H7 (cell line): ENCODE results near the gene C7orf33. TPM values are rescaled to one million over a fixed set of nuclear protein-coding genes. Genes with fewer than 3 reads are reported as not detected.
"Not testable (repeated sequence)": the region's sequence is repeated elsewhere in the genome, so short reads cannot be mapped to it uniquely, and the experiment has no call there.

ENCODE experiments used
- DNase-seq: peaks from one replicate; pipeline ENCODE4 v3.0.0; 2012
- H3K27me3 ChIP-seq: 2 replicates; pipeline ENCODE4 v1.6.0; 2011; ENCODE audit warnings: mild to moderate bottlenecking, low read length; ENCODE audit not compliant: control insufficient read depth, insufficient read depth
- H3K36me3 ChIP-seq: replicated peaks from 2 replicates; pipeline ENCODE4 v1.5.1; 2011; ENCODE audit warnings: low read length; ENCODE audit not compliant: control insufficient read depth, insufficient read depth
- H3K4me3 ChIP-seq: 2 replicates; pipeline ENCODE4 v1.5.1; 2011; ENCODE audit warnings: low read depth, mild to moderate bottlenecking, control low read depth, low read length, moderate library complexity; ENCODE audit not compliant: insufficient read depth
- total RNA-seq: library from RNA; depleted of rRNA; stranded (reverse); fragments of >200 nt; shearing (Covaris generic); gene quantifications from 2 replicates; pipeline ENCODE4 v1.2.3, GENCODE V29; 2014

Gene C7orf33
- total RNA-seq, 1 experiment from 2014 or later = not detected

DNA sequence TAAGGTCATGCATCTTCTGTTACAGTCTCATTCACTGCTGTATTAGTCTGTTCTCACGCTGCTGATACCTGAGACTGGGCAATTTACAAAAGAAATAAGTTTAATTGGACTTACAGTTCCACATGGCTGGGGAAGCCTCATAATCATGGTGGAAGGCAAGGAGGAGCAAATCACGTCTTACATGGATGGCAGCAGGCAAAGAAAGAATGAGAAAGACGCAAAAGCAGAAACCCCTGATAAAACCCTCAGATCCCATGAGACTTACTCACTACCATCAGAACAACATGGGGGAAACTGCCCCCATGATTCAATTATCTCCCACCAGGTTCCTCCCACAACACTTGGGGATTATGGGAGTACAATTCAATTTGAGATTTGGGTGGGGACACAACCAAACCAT lies 5.8 kb downstream of the C7orf33 start:
- DNase-seq, H3K4me3 ChIP-seq, H3K36me3 ChIP-seq, H3K27me3 ChIP-seq: not testable (repeated sequence)

DNA sequence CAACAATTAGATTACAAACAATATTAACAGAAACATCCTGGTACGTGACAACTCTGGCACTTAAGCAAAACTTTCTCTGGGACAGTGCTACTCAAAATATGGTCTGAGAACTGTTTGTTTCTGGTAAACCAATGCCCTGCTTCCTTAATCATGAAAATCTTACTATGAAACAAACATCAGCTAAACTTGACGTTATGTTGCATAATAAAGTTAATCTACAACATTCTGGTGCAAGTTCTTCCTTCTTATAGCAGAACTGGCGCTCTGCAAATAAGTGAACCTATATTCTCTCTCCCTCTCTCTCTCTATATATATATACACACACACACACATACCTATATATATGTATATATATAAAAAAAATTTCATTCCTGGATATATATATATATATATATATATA lies 7.8 kb downstream of the C7orf33 start:
- no peak for DNase-seq
- no peaks in the 10 kb centered on the region for H3K27me3 ChIP-seq
- H3K36me3 ChIP-seq = no peaks in the 10 kb centered on the region
- no peak overlapping the region for H3K4me3 ChIP-seq

DNA sequence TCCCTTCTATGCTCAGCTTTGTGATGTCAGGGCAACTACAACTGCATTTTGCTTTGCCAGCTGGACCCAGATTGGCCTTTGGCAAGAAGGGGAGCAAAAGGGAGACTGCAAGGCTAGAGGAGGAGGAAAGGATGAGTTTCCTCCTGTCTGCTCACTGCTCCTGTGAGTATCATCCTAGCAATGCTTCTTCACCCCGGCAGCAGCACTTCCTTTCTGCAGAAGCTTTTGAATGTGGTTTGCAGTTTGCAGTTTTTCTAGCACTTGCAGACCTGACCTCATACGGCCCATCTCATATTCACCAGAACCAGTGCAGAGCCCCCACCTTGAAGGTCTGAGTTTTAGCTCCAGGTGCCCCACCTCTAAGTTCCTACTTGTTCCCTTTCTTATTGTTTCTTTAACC lies 14.8 kb downstream of the C7orf33 start:
- no peaks in the 10 kb centered on the region for H3K36me3 ChIP-seq
- DNase-seq = no peak

GRCh38 chr7:148607151-148607661 lies 16.6 kb downstream of the C7orf33 start:
- Histone ChIP-seq H3K4me3 (no peak overlapping the region), H3K36me3 (no peaks in the 10 kb centered on the region), H3K27me3 (no peaks in the 10 kb centered on the region)
- DNase-seq = peak; percentile 40

More for the DNA sequence above, 14.8 kb downstream of the C7orf33 start:
- Histone ChIP-seq H3K27me3 (no peaks in the 10 kb centered on the region), H3K4me3 (no peak overlapping the region)

DNA sequence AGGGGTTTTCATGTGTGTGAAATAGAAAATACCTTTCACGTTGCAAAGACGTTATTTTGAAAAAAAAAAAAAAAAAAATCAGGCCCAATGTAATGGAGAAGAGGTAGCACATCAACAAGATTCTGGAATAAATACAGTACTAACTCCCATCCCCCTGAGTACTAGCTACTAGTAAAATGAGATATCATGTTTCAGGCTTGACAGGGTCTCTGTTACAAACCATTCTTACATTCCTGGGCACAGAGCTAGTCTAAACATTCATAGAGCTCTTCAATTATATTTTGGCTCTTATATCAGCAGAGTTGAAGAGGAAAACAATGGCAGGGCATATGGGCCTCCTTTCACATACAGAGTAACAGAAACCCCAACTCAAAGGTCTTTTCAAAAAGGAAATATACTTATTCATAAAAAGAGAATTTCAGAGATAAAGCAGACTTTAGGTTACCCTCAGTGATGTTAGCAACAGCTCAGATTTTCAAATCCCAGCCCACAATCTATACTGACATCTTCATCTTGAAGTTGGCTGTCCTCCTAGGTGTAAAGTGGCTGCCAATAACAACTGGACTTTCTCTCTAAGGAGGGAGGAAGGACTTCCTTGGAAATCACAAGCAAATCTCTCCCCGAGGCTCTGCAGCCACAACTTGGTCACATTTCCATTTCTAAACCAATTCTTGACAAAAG lies 18.6 kb downstream of the C7orf33 start:
- Histone ChIP-seq H3K27me3 (no peaks in the 10 kb centered on the region), H3K36me3 (no peaks in the 10 kb centered on the region), H3K4me3 (no peak overlapping the region)
- DNase-seq = no peak

GRCh38 chr7:148611692-148612091 lies 21.1 kb downstream of the C7orf33 start:
- Histone ChIP-seq H3K4me3 (no peak overlapping the region), H3K27me3 (no peaks in the 10 kb centered on the region), H3K36me3 (no peaks in the 10 kb centered on the region)
- peak; percentile 30 for DNase-seq

DNA sequence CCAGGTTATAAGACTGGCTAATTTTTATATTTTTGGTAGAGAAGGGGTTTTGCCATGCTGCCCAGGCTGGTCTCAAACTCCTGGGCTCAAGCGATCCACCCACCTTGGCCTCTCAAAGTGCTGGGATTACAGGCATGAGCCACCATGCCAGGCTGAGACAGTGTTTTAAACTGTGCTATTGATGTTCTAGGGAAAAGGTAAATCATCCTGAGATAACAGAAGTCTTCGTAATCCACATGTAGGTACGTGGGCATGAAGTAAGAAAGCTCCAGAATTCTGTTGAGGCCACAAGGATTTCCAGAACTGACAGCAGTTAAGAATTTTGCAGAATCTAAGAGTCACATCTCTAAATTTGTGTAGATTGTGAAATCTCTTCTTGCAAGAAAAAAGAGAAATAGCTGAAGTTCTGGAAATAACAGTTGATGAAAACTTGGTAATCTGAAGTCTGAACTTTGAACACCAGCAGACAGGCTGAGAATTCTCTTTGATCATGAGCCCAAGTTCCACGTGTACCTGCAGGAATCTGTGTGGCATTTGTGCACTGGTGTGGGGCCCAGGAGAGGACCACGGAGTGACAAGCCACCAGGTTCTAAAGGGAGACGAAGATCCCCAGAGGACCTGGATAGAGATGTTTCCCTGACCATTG lies 24.6 kb downstream of the C7orf33 start:
- no peaks in the 10 kb centered on the region for H3K36me3 ChIP-seq
- no peak for DNase-seq
- no peak overlapping the region for H3K4me3 ChIP-seq
- H3K27me3 ChIP-seq = no peaks in the 10 kb centered on the region

GRCh38 chr7:148620749-148621359 lies 30.3 kb downstream of the C7orf33 start:
- no peaks in the 10 kb centered on the region for H3K27me3 ChIP-seq
- H3K4me3 ChIP-seq = no peak overlapping the region
- no peak for DNase-seq
- H3K36me3 ChIP-seq = no peaks in the 10 kb centered on the region

DNA sequence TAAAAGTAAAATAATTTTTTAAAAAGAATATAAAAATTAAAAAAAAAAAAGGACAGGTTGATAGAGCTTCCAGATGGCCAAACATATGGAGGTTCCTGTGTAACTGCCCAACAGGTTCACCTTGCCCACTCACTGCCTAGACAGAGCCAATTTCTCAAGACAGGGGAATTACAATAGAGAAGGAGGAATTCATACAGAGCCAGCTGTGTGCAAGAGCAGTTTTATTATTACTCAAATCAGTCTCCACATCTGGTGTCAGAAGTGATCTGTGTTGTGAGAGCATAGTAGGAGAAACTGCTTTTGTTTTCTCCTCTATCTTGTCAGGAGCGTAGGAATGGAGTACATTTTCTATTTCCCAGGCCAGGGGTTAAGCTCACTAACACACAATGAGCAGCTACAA lies 31.0 kb downstream of the C7orf33 start:
- H3K27me3 ChIP-seq = no peaks in the 10 kb centered on the region
- no peaks in the 10 kb centered on the region for H3K36me3 ChIP-seq
- DNase-seq = no peak
- H3K4me3 ChIP-seq = no peak overlapping the region

GRCh38 chr7:148622887-148623585 lies 32.5 kb downstream of the C7orf33 start:
- Histone ChIP-seq H3K27me3 (no peaks in the 10 kb centered on the region), H3K36me3 (no peaks in the 10 kb centered on the region), H3K4me3 (no peak overlapping the region)
- no peak for DNase-seq

GRCh38 chr7:148623586-148624282 lies 33.2 kb downstream of the C7orf33 start:
- H3K36me3 ChIP-seq = no peaks in the 10 kb centered on the region
- no peaks in the 10 kb centered on the region for H3K27me3 ChIP-seq
- no peak for DNase-seq
- no peak overlapping the region for H3K4me3 ChIP-seq

GRCh38 chr7:148624735-148625134 lies 34.2 kb downstream of the C7orf33 start:
- DNase-seq = no peak
- Histone ChIP-seq H3K27me3 (no peaks in the 10 kb centered on the region), H3K36me3 (no peaks in the 10 kb centered on the region), H3K4me3 (no peak overlapping the region)

DNA sequence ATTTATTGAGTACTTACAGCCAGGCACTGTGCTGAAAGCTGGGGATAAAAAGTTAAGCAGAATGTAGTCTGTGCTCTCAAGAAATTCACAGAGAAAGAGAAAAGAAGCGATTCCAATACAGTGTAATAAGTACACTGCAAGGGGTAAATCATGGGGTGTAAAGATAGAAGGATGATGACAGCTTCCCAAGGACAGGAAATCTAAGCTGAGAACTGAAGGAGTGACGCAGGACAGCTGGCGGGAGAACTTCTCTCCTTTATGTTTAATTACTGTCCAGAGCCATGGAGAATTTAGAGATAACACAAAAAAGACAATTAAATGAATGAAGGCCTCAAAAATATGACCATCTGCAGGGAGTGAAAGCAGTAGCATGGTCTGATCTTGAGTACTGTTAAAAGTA lies 34.8 kb downstream of the C7orf33 start:
- Histone ChIP-seq H3K4me3 (no peak overlapping the region), H3K36me3 (no peaks in the 10 kb centered on the region), H3K27me3 (no peaks in the 10 kb centered on the region)
- no peak for DNase-seq

- Histone ChIP-seq H3K36me3 (no peaks in the 10 kb centered on the region), H3K4me3 (no peak overlapping the region), H3K27me3 (no peaks in the 10 kb centered on the region)
- no peak for DNase-seq
These were observed 36.3 kb downstream of the C7orf33 start for GRCh38 chr7:148626828-148627227.
